NCI-H1092 (cell line): ENCODE results near the gene CPNE7.
"Not testable (repeated sequence)": the region's sequence is repeated elsewhere in the genome, so short reads cannot be mapped to it uniquely, and the experiment has no call there.

Experiments used
- DNase-seq: peaks from one replicate; lab custom pipeline; 2025; lab: John Stamatoyannopoulos, UW

CPNE7 gene

GRCh38 chr16:89623511-89624261 is 48.1 kb downstream of the CPNE7 start:
- DNase-seq: no peak

- no peak for DNase-seq
Observed at GRCh38 chr16:89624777-89625761, 49.5 kb downstream of the CPNE7 start.

GRCh38 chr16:89629827-89630610 is 54.5 kb downstream of the CPNE7 start:
- no peak for DNase-seq

GRCh38 chr16:89633064-89633631 is 57.6 kb downstream of the CPNE7 start:
- DNase-seq: no peak

- DNase-seq: not testable (repeated sequence)
Observed at GRCh38 chr16:89634463-89635385, 59.2 kb downstream of the CPNE7 start.

GRCh38 chr16:89636663-89637062 is 61.1 kb downstream of the CPNE7 start:
- no peak for DNase-seq

- DNase-seq: no peak
Observed at GRCh38 chr16:89637379-89637778, 61.8 kb downstream of the CPNE7 start.

GRCh38 chr16:89638455-89638854 is 62.9 kb downstream of the CPNE7 start:
- DNase-seq: no peak

GRCh38 chr16:89639385-89639784 is 63.8 kb downstream of the CPNE7 start:
- DNase-seq: no peak

GRCh38 chr16:89641458-89642119 is 66.0 kb downstream of the CPNE7 start:
- DNase-seq: no peak

GRCh38 chr16:89642574-89642973 is 67.0 kb downstream of the CPNE7 start:
- DNase-seq: no peak

GRCh38 chr16:89643769-89644300 is 68.3 kb downstream of the CPNE7 start:
- DNase-seq: no peak

GRCh38 chr16:89645122-89645521 is 69.6 kb downstream of the CPNE7 start:
- DNase-seq: no peak

- no peak for DNase-seq
Observed at GRCh38 chr16:89646270-89646669, 70.7 kb downstream of the CPNE7 start.
